Keratinocyte (primary cell): Measurements from ENCODE around the gene CLDN6. TPM values are rescaled to one million over a fixed set of nuclear protein-coding genes. Genes with fewer than 3 reads are reported as not detected.
A peak's percentile ranks its signal among the peaks of the same experiment; 100 is the strongest.

ENCODE experiments used
- DNase-seq: peaks from one replicate; pipeline ENCODE4 v3.0.0-alpha.2; 2011; ENCODE audit warnings: low read depth, missing footprints, low spot score
- FAIRE-seq: peaks from 2 replicates; lab custom pipeline; 2011; peaks lifted over from hg19 to GRCh38; lab: Jason Lieb, UNC
- H2AFZ ChIP-seq: 2 replicates; pipeline ENCODE4 v1.6.0; 2012; ENCODE audit warnings: low read length, control low read depth, inconsistent platforms; ENCODE audit not compliant: control insufficient read depth
- H3K27ac ChIP-seq: 2 replicates; pipeline ENCODE4 v1.5.1; 2011; ENCODE audit warnings: low read length; ENCODE audit not compliant: control insufficient read depth, insufficient read depth
- H3K27me3 ChIP-seq: 3 replicates; pipeline ENCODE4 v1.6.0; 2011; ENCODE audit warnings: low read length; ENCODE audit not compliant: control insufficient read depth, insufficient read depth; ENCODE audit errors: extremely low read depth
- H3K36me3 ChIP-seq, 2 experiments: 2 replicates in 1 of 2; 3 replicates in 1 of 2; pipeline ENCODE4 v1.5.1; 2011; ENCODE audit warnings: low read length in 2 of 2, mild to moderate bottlenecking in 1 of 2; ENCODE audit not compliant: control insufficient read depth in 2 of 2, insufficient read depth in 2 of 2; ENCODE audit errors: extremely low read depth in 1 of 2
- H3K4me1 ChIP-seq: 3 replicates; pipeline ENCODE4 v1.5.1; 2011; ENCODE audit warnings: low read length; ENCODE audit not compliant: control insufficient read depth, insufficient read depth; ENCODE audit errors: extremely low read depth
- H3K4me2 ChIP-seq: 3 replicates; pipeline ENCODE4 v1.6.0; 2011; ENCODE audit warnings: low read depth, low read length; ENCODE audit not compliant: control insufficient read depth, insufficient read depth; ENCODE audit errors: extremely low read depth
- H3K4me3 ChIP-seq, 3 experiments: fragments of 200-600 bp in 1 of 3; sonication (generic) in 1 of 3; 2 replicates in 2 of 3; 3 replicates in 1 of 3; pipeline ENCODE4 v1.5.1; 2011 to 2016; ENCODE audit warnings: low read length in 3 of 3, mild to moderate bottlenecking in 3 of 3, control low read depth in 2 of 3, inconsistent platforms in 1 of 3, low read depth in 1 of 3, mixed read lengths in 1 of 3, mixed run types in 1 of 3, moderate library complexity in 1 of 3; ENCODE audit not compliant: control insufficient read depth in 2 of 3, insufficient read depth in 2 of 3; ENCODE audit errors: extremely low read depth in 1 of 3
- H3K79me2 ChIP-seq: 2 replicates; pipeline ENCODE4 v1.6.0; 2012; ENCODE audit warnings: low read length; ENCODE audit not compliant: control insufficient read depth, insufficient read depth
- H3K9ac ChIP-seq: 3 replicates; pipeline ENCODE4 v1.6.0; 2011; ENCODE audit warnings: low read length; ENCODE audit not compliant: control insufficient read depth, insufficient read depth; ENCODE audit errors: extremely low read depth
- H3K9me1 ChIP-seq: 3 replicates; pipeline ENCODE4 v1.6.0; 2011; ENCODE audit warnings: low read length; ENCODE audit not compliant: control insufficient read depth, insufficient read depth; ENCODE audit errors: extremely low read depth
- H3K9me3 ChIP-seq: 2 replicates; pipeline ENCODE4 v1.5.1; 2012; ENCODE audit warnings: low read depth, low read length; ENCODE audit not compliant: control insufficient read depth
- H4K20me1 ChIP-seq: 3 replicates; pipeline ENCODE4 v1.6.0; 2011; ENCODE audit warnings: low read length; ENCODE audit not compliant: control insufficient read depth, insufficient read depth; ENCODE audit errors: extremely low read depth
- EZH2 ChIP-seq: IDR thresholded peaks from one replicate; pipeline ENCODE4 v1.6.1; 2012; ENCODE audit warnings: inconsistent platforms, mild to moderate bottlenecking, low read length, moderate library complexity
- dilution Hi-C: fragments of 300-500 bp; cut with MboI; formaldehyde crosslinking; loops from one replicate; pipeline ENCODE4 v1.7.0; 2020; ENCODE audit warnings: low sequenced_read_pairs; ENCODE audit not compliant: extremely low pct_ligation_motif_present
- polyA plus RNA-seq, 5 experiments: library from polyadenylated mRNA; depleted of rRNA in 3 of 5; stranded (reverse) in 3 of 5; stranded (forward) in 1 of 5; unstranded in 1 of 5; fragments of >200 nt; gene quantifications; 1 replicate in 1 of 5; 2 replicates in 3 of 5; 3 replicates in 1 of 5; pipeline versions ENCODE4 v1.2.1 to v1.2.3, GENCODE V29; 2011 to 2012; ENCODE audit warnings: missing spikeins in 2 of 5, low read depth in 1 of 5, low replicate concordance in 1 of 5
- TF ChIP-seq, protein P1 (sequence below), 3 experiments: IDR thresholded peaks in 1 of 3; conservative IDR thresholded peaks in 1 of 3; optimal IDR thresholded peaks in 1 of 3; 2 replicates in 2 of 3; 3 replicates in 1 of 3; pipeline versions ENCODE3 to v1.5.1; 2011; ENCODE audit warnings: low read length in 3 of 3, mild to moderate bottlenecking in 3 of 3, moderate library complexity in 2 of 3, control low read depth in 1 of 3, inconsistent platforms in 1 of 3; ENCODE audit not compliant: insufficient read depth in 2 of 3; ENCODE audit errors: extremely low read depth in 1 of 3

Gene CLDN6
- polyA plus RNA-seq, 1 donor (not counting 4 experiments of a cell fraction or from before 2014, with no cell fraction given): not detected

DNA sequence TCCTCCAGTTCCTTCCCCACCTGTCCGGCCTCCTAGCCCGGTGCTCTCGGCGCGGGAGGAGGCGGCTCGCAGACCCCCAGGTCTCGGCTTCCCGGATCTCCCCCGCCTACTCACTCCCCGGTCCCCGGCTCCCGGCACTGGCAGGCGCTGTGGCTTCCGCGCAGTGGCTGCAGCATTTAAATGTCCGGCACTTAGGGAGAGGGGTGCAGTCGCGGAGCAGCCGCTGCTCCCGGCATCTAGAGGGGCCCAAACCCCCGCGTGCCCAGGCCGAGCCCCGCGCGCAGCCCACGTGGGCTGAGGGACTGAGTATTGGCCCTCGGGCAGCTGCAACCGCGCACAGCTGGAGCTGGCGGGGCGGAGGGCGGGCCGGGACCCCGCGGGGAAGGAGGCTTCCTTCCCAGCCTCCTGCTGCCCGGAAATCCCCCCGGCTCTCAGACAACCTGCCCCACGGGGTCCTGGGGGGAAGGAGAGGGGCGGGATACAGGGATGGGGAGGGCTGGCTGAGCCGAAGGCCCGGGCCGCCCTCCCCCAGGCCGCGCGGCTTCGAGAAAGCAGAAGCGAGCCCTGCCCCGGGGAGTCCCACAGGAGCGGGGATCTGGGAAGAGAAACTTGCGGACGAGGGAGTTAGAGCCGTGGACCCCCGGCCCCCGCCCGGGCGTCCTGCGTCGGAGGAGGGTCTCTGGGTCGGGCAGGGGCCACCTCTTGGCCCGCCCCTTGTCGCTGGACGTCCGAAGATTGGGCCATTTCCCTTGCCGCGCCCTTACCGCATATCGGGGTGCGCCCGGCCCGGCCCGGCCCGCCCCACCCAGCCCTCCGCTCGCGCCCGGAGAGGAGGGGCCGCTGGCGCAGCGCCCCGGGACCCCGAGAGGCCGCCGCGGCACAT, 28.0 kb upstream of the CLDN6 start, which contains the start of gene MMP25:
Gene MMP25, plus strand, starts transcription at position 804 of the 883 bp plus-strand sequence. CDS start 357 bp downstream, outside the sequence.
- dilution Hi-C loops: no loop called here
- H3K36me3 ChIP-seq: no peaks in the 10 kb centered on the region
- no peaks in the 10 kb centered on the region for H3K4me1 ChIP-seq
- no peaks in the 10 kb centered on the region for H3K9me3 ChIP-seq
- H2AFZ ChIP-seq: peak within 1 kb of the TSS; percentile 33
- H4K20me1 ChIP-seq: no peaks in the 10 kb centered on the region
- peak within 1 kb of the TSS; percentile 84 for H3K4me2 ChIP-seq
- H3K9ac ChIP-seq: peak within 1 kb of the TSS; percentile 44
- H3K4me3 ChIP-seq: peak within 1 kb of the TSS; percentile 43 to 67 (median 57)
- TF ChIP-seq, protein P1, sequence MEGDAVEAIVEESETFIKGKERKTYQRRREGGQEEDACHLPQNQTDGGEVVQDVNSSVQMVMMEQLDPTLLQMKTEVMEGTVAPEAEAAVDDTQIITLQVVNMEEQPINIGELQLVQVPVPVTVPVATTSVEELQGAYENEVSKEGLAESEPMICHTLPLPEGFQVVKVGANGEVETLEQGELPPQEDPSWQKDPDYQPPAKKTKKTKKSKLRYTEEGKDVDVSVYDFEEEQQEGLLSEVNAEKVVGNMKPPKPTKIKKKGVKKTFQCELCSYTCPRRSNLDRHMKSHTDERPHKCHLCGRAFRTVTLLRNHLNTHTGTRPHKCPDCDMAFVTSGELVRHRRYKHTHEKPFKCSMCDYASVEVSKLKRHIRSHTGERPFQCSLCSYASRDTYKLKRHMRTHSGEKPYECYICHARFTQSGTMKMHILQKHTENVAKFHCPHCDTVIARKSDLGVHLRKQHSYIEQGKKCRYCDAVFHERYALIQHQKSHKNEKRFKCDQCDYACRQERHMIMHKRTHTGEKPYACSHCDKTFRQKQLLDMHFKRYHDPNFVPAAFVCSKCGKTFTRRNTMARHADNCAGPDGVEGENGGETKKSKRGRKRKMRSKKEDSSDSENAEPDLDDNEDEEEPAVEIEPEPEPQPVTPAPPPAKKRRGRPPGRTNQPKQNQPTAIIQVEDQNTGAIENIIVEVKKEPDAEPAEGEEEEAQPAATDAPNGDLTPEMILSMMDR (optimal IDR thresholded peaks at IDR 0.05 in 1 of 3, IDR thresholded peaks at IDR 0.05 in 1 of 3, conservative IDR thresholded peaks at IDR 0.05 in 1 of 3; ENCODE audit: extremely low read depth in 1 of 3, insufficient read depth in 2 of 3, low read length in 3 of 3): no peak
- TF ChIP-seq EZH2: peak; percentile 85
- FAIRE-seq (no peak), DNase-seq (no peak)
- H3K79me2 ChIP-seq: no peaks in the 10 kb centered on the region
- H3K27ac ChIP-seq: no peak within 1 kb of the TSS
- peaks cover 46% of the 10 kb centered on the region for H3K27me3 ChIP-seq
- H3K9me1 ChIP-seq: no peaks in the 10 kb centered on the region

DNA sequence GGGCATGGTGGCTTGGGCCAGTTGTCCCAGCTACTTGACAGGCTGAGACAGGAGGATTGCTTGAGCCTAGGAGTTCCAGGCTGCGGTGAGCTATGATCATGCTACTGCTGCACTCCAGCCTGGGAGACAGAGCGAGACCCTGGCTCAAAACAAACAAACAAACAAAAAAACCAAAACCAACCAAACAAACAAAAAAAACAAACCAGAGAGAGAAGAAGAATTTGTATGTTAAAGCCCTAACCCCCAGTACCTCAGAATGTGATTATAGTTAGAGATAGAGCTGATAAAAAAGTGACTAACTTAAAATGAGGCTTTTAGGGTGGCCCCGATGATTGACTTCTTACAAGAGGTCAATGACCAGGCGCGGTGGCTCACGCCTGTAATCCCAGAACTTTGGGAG, 26.7 kb upstream of the CLDN6 start:
- DNase-seq (no peak), FAIRE-seq (no peak)
- no peak overlapping the region for H3K4me3 ChIP-seq
- H3K9ac ChIP-seq: no peak overlapping the region
- no peaks in the 10 kb centered on the region for H3K4me1 ChIP-seq
- peaks cover 41% of the 10 kb centered on the region for H3K27me3 ChIP-seq
- H2AFZ ChIP-seq: no peak overlapping the region
- no peaks in the 10 kb centered on the region for H3K9me1 ChIP-seq
- H3K79me2 ChIP-seq: no peaks in the 10 kb centered on the region
- no peaks in the 10 kb centered on the region for H3K9me3 ChIP-seq
- no peak overlapping the region for H3K4me2 ChIP-seq
- TF ChIP-seq EZH2: no peak
- TF ChIP-seq, protein P1 (optimal IDR thresholded peaks at IDR 0.05 in 1 of 3, IDR thresholded peaks at IDR 0.05 in 1 of 3, conservative IDR thresholded peaks at IDR 0.05 in 1 of 3; ENCODE audit: extremely low read depth in 1 of 3, insufficient read depth in 2 of 3, low read length in 3 of 3): no peak
- dilution Hi-C loops: no loop called here
- H3K27ac ChIP-seq: no peak overlapping the region
- no peaks in the 10 kb centered on the region for H4K20me1 ChIP-seq
- no peaks in the 10 kb centered on the region for H3K36me3 ChIP-seq
